ENCODE data around the gene IL24. TPM values are rescaled to one million over a fixed set of nuclear protein-coding genes. Genes with fewer than 3 reads are reported as not detected.

The IL24 gene
- polyA plus RNA-seq, 12 donors = 0.10 to 0.61 (median 0.21) TPM; not detected in 6

DNA sequence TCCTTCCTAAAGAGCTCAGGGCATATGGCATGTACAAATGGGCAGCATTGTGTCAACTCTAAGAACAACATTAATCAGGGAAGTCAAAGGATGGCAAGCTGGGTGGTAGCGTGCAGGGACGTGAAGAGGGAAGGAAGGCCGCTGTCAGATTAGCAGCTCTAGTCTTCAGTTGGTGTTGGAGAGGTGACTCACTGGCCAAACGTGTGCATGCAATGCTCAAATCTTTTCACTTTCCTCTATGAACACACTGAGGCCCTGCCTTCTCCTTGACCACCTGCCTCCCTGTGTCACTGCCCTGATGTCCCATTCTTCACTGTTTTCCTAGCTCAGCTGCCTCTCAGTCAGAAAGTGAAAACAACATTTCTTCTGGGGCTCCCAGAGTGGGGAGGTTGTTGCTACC lies 54.9 kb downstream of the IL24 start:
- DNase-seq = no peak

DNA sequence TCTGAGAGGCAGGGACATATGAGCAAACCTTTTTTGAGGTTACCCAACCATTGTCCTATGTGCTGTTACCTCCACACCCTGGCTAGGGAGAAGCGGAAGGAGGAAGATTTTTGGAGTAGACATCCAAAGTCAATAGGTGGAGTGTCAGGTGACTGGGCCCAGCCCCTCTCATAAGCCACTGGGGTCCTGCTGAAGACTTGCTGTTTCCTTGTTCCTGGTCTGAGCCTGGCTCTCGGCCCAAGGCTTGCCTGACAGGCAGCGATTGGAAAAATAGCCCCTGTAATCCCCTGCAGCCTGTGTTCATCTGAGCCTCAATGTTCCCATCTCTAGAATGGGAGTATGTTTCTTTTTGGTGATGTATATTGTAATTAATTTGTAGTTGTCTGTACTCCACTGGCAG lies 55.9 kb downstream of the IL24 start:
- no peak for DNase-seq

- no peak for DNase-seq
Observed at GRCh38 chr1:206953626-206954025, 56.4 kb downstream of the IL24 start.

Other genes starting within 250 kb of the IL24 start
- gene MAPKAPK2, start 212.5 kb upstream of the IL24 start, polyA plus RNA-seq (ENCODE audit: insufficient read length in 12 of 12) = 10 to 100 TPM in 11 of 12 donors, not detected in 1; 52.6 to 81.0 (median 71.1) TPM
- gene IL19, start 126.7 kb upstream of the IL24 start, polyA plus RNA-seq (ENCODE audit: insufficient read length in 12 of 12) = not detected
- 1 to 10 TPM in 2 of 12 donors, under 1 TPM in 7, not detected in 3; 0.14 to 1.2 (median 0.49) TPM for gene IL10, start 124.9 kb upstream of the IL24 start, polyA plus RNA-seq (ENCODE audit: insufficient read length in 12 of 12)
- gene IL20, start 31.8 kb upstream of the IL24 start, polyA plus RNA-seq (ENCODE audit: insufficient read length in 12 of 12) = not detected
- 10 to 100 TPM in 1 of 12 donors, 1 to 10 TPM in 5, under 1 TPM in 4, not detected in 2; 0.62 to 12.5 (median 1.1) TPM for gene FCMR, start 24.5 kb downstream of the IL24 start, polyA plus RNA-seq (ENCODE audit: insufficient read length in 12 of 12)
- gene PIGR, start 49.0 kb downstream of the IL24 start, polyA plus RNA-seq (ENCODE audit: insufficient read length in 12 of 12) = under 1 TPM in 2 of 12 donors, not detected in 10; 0.07 to 0.14 TPM
- under 1 TPM in 1 of 12 donors, not detected in 11; 0.09 TPM for gene FCAMR, start 73.0 kb downstream of the IL24 start, polyA plus RNA-seq (ENCODE audit: insufficient read length in 12 of 12)
- gene C1orf116, start 135.3 kb downstream of the IL24 start, polyA plus RNA-seq (ENCODE audit: insufficient read length in 12 of 12) = 10 to 100 TPM in 1 of 12 donors, 1 to 10 TPM in 3, under 1 TPM in 7, not detected in 1; 0.05 to 18.2 (median 0.18) TPM
- 1 to 10 TPM in 11 of 12 donors, not detected in 1; 4.4 to 9.3 (median 7.3) TPM for gene YOD1, start 153.8 kb downstream of the IL24 start, polyA plus RNA-seq (ENCODE audit: insufficient read length in 12 of 12)
- 10 to 100 TPM in 1 of 12 donors, 1 to 10 TPM in 10, not detected in 1; 3.9 to 12.3 (median 6.3) TPM for gene PFKFB2, start 155.8 kb downstream of the IL24 start, polyA plus RNA-seq (ENCODE audit: insufficient read length in 12 of 12)
- under 1 TPM in 9 of 12 donors, not detected in 3; 0.13 to 0.99 (median 0.50) TPM for gene C4BPB, start 191.4 kb downstream of the IL24 start, polyA plus RNA-seq (ENCODE audit: insufficient read length in 12 of 12)
- gene C4BPA, start 206.8 kb downstream of the IL24 start, polyA plus RNA-seq (ENCODE audit: insufficient read length in 12 of 12) = 1 to 10 TPM in 1 of 12 donors, under 1 TPM in 9, not detected in 2; 0.25 to 1.4 (median 0.43) TPM